ENCODE data around the gene NRXN3.

NRXN3 gene

DNA sequence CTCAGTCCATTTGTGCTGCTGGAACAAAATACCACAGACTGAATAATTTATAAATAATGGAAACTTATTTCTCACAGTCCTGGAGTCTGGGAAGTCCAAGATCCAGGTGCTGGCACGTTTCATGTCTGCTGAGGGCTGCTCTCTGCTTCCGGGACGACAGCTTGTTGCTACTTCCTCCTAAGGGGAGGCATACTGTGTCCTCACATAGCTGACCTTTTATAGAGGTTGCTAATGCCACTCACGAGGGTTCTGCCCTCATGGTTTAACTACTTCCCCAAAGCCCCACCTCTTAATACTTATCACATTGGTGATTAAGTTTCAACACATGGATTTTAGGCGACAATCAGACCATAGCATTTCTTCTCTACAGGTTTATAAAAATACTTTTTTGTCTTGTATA, 411.1 kb downstream of the NRXN3 start:
- no peak overlapping the region for H3K4me3 ChIP-seq (ENCODE audit: low read depth, low read length)
- ChIA-PET POLR2A (no interaction called here), CTCF (interaction anchor here (1.2 to 7.1 kb wide), 4 partner anchors 14 to 18 kb away, joined by 3 to 63 read pairs (median 17); no protein-coding TSS in a partner anchor)
- no peak for DNase-seq (ENCODE audit: low read depth, low spot score)
- TF ChIP-seq, protein P1, sequence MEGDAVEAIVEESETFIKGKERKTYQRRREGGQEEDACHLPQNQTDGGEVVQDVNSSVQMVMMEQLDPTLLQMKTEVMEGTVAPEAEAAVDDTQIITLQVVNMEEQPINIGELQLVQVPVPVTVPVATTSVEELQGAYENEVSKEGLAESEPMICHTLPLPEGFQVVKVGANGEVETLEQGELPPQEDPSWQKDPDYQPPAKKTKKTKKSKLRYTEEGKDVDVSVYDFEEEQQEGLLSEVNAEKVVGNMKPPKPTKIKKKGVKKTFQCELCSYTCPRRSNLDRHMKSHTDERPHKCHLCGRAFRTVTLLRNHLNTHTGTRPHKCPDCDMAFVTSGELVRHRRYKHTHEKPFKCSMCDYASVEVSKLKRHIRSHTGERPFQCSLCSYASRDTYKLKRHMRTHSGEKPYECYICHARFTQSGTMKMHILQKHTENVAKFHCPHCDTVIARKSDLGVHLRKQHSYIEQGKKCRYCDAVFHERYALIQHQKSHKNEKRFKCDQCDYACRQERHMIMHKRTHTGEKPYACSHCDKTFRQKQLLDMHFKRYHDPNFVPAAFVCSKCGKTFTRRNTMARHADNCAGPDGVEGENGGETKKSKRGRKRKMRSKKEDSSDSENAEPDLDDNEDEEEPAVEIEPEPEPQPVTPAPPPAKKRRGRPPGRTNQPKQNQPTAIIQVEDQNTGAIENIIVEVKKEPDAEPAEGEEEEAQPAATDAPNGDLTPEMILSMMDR (IDR thresholded peaks at IDR 0.05; ENCODE audit: insufficient read depth, low read length, missing control alignments): no peak

DNA sequence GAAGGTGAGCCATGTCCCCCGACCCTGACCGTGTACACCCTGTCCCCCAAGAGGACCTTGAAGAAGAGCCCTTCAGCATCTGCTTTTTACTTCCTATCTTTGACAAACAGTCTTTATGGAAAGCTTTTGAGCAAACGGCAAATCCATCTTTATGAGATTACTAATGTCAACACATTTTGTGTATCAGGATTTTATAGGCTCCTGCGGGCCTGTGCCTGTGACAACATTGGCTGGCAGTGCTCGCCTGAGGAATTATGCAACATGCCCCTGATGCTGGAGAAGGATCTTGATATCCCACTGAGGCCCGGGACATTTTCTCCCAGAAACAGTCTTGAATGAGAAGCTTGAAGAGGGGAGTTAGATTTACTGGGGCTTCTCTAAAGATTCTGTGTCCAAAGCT, 416.5 kb downstream of the NRXN3 start:
- ChIA-PET CTCF (interaction anchor here (1.7 to 4.7 kb wide), 2 partner anchors 12 to 20 kb away, joined by 3 to 33 read pairs; no protein-coding TSS in a partner anchor), POLR2A (no interaction called here)
- no peak for DNase-seq (ENCODE audit: low read depth, low spot score)
- no peak overlapping the region for H3K4me3 ChIP-seq (ENCODE audit: low read depth, low read length)
- TF ChIP-seq, protein P1 (IDR thresholded peaks at IDR 0.05; ENCODE audit: insufficient read depth, low read length, missing control alignments): no peak

DNA sequence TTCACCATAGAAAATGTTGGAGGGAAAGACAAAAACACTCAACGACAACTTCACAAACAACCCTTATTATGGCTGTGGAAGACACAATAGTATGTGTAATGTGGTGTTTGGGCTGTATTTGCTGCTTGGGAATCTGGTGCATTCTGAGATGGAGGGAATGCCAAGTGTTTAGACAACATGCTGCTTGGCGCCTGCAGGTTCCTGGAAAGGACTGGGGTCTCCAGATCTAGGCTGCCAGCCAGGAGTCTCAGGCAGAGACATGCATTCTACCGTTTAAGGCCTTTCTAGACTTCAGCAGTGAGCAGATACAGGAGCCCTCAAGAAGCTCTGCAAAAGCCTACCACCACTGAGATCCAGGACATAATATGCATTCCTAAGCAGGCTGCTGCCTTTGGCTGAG, 418.7 kb downstream of the NRXN3 start:
- H3K4me3 ChIP-seq (ENCODE audit: low read depth, low read length): no peak overlapping the region
- ChIA-PET POLR2A (no interaction called here), CTCF (interaction anchor here (0.9 kb wide), 1 partner anchor 10 kb away, joined by 3 read pairs; no protein-coding TSS in a partner anchor)
- TF ChIP-seq, protein P1 (IDR thresholded peaks at IDR 0.05; ENCODE audit: insufficient read depth, low read length, missing control alignments): no peak
- DNase-seq (ENCODE audit: low read depth, low spot score): no peak

DNA sequence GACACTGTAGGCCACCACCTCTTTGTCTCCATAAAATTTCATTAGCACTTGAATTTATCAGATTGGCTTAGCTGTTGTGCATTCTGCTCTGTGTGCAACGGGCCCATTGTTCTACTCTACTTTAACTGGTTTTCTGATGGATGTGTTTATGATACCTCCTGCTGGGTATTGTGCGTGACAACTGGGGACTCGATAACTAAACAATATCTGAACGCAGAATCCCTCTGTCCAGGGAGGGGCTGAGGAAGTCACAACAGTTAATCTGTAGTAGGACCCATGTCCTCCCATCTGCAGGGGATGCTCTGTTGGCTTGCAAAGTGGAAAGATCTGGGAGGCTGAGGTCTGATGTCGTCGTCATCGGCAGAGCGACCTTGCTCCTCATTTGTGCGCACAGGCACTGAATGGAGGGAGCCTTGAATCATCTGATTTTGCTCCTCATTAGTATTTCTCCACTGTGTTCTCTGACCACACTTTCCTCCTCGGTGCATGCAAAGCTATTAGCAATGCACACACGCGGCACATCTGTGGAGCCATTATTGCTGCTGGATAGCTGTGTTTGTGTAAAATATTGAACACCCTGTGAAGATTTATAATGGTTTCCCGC, 422.5 kb downstream of the NRXN3 start:
- ChIA-PET POLR2A (interaction anchor here (0.6 kb wide), 1 partner anchor 16 kb away, joined by 3 read pairs; no protein-coding TSS in a partner anchor), CTCF (interaction anchor here (0.9 to 8.8 kb wide), 3 partner anchors 13 to 26 kb away, joined by 3 to 63 read pairs (median 3); no protein-coding TSS in a partner anchor)
- H3K4me3 ChIP-seq (ENCODE audit: low read depth, low read length): no peak overlapping the region
- TF ChIP-seq, protein P1 (IDR thresholded peaks at IDR 0.05; ENCODE audit: insufficient read depth, low read length, missing control alignments): no peak
- DNase-seq (ENCODE audit: low read depth, low spot score): no peak

DNA sequence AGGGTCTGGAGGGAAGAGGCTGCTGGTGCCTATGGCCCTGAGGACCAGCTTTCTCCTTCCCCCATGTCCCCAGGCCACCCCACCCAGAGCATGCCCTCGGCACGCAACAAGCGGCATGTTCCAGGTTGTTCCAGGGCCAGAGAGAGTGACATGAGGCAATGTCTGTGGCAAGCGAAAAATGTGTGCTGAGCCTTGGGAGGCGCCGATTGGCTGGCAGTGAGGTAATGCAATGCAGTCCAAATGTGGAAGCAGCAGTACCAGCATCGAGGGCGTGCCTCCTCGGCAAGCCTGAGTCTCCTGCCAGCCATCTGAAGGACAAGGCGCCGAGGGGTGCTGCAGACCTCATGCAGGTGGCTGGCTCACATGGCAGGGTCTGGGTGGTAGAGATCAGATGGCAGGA, 423.8 kb downstream of the NRXN3 start:
- DNase-seq (ENCODE audit: low read depth, low spot score): no peak
- CTCF ChIA-PET: interaction anchor here (0.7 to 8.8 kb wide), 5 partner anchors 9 to 571 kb away, joined by 3 to 63 read pairs (median 3); no protein-coding TSS in a partner anchor
- no peak overlapping the region for H3K4me3 ChIP-seq (ENCODE audit: low read depth, low read length)
- TF ChIP-seq, protein P1 (IDR thresholded peaks at IDR 0.05; ENCODE audit: insufficient read depth, low read length, missing control alignments): no peak
- POLR2A ChIA-PET: no interaction called here

DNA sequence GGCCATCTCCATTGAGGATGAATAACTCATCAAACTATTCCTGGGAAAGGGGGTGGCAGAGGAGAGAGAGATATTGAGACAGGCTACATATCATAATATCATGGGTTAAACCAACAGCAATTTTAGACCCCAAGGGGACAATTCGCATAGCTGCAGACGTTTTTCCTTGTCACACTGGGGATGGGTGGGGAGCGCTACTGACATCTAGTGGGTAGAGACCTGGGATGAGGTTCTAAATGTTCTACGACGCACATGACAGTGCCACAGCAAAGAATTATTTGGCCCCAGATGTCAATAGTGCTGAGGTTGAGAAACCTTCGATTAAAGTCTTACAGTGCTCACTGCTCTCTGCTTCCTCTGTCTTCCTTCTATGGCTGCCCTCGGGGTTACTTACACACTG, 425.6 kb downstream of the NRXN3 start:
- H3K4me3 ChIP-seq (ENCODE audit: low read depth, low read length): no peak overlapping the region
- no peak for DNase-seq (ENCODE audit: low read depth, low spot score)
- TF ChIP-seq, protein P1 (IDR thresholded peaks at IDR 0.05; ENCODE audit: insufficient read depth, low read length, missing control alignments): peak; percentile 18
- ChIA-PET CTCF (interaction anchor here (0.9 to 8.8 kb wide), 5 partner anchors 16 to 732 kb away, joined by 3 to 63 read pairs (median 15); no protein-coding TSS in a partner anchor), POLR2A (no interaction called here)
